Activated naive CD4-positive, alpha-beta T cell treated with anti-CD3 and anti-CD28 coated beads, Interleukin-2, amount 50 U/mL, for 72 hours (primary cell): ENCODE results near the gene PAQR5. TPM values are rescaled to one million over a fixed set of nuclear protein-coding genes. Genes with fewer than 3 reads are reported as not detected.
"Not testable (repeated sequence)": the region's sequence is repeated elsewhere in the genome, so short reads cannot be mapped to it uniquely, and the experiment has no call there.

ENCODE experiments used
- ATAC-seq, 2 donors: fragments of 150-1000 bp; cut with Tn5 transposase; 2 replicates each; pipeline ENCODE4 v1.10.0; 2021; ENCODE audit warnings: mild to moderate bottlenecking in 2 of 2, moderate library complexity in 2 of 2
- DNase-seq, 2 donors: peaks; one replicate each; pipeline ENCODE4 v3.0.0; 2021 to 2022; ENCODE audit warnings: low spot score in 2 of 2
- H3K27ac Mint-ChIP-seq, 2 donors: one replicate each; pipeline ENCODE4 v1.8.0; 2022; ENCODE audit warnings: mild to moderate bottlenecking in 2 of 2, mixed read lengths in 2 of 2
- H3K36me3 Mint-ChIP-seq, 2 donors: one replicate each; pipeline ENCODE4 v1.8.0; 2022; ENCODE audit warnings: mixed read lengths in 2 of 2
- H3K9me3 Mint-ChIP-seq, 2 donors: one replicate each; pipeline ENCODE4 v1.8.0; 2022; ENCODE audit warnings: mixed read lengths in 2 of 2
- total RNA-seq, 2 donors: library from RNA; stranded (reverse); gene quantifications; one replicate each; pipeline ENCODE4 v1.2.3, GENCODE V29; 2022

The PAQR5 gene
- total RNA-seq, 2 donors from 2014 or later = 0.04 TPM; not detected in 1

DNA sequence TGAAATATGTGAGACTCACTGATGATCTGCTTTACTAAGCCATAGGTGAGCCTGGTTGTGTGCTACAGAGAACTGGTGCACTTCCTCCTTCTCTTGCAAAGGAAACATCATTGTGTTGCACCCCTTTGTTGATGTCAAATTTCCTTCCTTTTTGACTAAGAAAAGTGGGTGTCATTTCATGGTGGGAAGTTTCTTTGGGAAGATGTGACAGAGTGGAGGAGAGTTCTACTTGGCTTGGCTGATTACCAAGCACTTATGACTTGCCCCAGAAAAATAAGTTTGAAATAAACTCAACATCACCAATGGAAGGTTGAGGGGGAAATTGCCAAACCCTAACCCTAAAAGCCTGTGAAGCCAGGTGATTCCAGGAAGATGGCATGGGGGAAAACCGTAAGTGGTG, 61.9 kb downstream of the PAQR5 start:
- H3K9me3 Mint-ChIP-seq = no peaks in the 10 kb centered on the region
- ATAC-seq = no peak
- DNase-seq = no peak
- no peaks in the 10 kb centered on the region for H3K36me3 Mint-ChIP-seq
- H3K27ac Mint-ChIP-seq = no peak overlapping the region

DNA sequence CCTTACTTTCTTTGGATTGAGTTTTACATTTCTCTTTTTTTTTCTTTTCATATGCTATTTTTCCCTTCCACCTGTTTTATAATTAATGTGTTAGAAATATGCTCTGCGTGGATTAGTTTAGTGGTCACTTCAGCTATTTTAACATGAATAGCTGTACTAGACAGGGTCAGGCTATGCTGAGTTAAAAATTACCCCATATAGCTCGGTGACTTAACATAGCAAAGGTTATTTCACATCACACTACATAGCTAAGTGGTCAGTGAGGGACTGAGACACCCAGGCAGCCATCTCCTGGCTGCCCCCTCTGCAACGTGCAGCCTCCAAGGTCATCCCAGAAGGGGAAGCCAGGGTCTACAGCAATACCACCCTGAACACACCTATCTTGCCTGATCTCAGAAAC, 68.5 kb downstream of the PAQR5 start:
- Mint-ChIP-seq H3K36me3 (no peaks in the 10 kb centered on the region), H3K9me3 (no peaks in the 10 kb centered on the region), H3K27ac (no peak overlapping the region)
- no peak for ATAC-seq
- DNase-seq = no peak

DNA sequence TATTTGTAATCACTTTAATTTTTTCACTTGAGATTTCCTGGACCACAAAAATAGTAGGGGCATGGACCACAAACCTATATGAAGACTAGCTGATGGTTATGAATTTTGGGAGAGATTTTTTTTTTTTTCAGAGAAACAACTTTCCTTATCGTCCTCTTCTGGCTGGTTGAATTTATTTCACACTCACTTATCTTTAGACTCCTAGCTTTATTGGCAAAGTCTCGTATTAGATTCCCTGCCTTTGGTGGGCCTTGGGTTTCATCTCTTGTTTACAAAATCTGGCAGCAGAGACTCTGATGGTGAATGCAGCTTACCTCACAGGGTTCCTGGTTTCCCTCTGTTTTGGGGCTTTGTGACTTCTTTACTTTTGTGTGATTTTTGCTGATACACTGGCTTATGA, 70.9 kb downstream of the PAQR5 start:
- Mint-ChIP-seq H3K36me3 (no peaks in the 10 kb centered on the region), H3K27ac (no peak overlapping the region)

DNA sequence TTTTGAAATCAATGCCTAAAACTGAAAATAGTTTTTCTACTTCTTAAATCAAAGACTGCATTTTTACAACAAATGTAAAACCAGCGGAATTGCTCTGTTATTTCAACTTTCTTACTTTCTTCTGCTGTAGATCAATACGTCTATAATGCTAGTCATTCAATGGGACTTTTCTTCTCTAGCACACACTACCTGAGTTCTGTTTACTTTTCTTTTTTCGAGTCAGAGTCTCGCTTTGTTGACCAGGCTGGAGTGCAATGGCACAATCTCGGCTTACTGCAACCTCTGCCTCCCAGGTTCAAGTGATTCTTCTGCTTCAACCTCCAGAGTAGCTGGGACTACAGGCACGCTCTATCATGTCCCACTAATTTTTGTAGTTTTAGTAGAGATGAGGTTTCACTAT, 74.7 kb downstream of the PAQR5 start:
- Mint-ChIP-seq H3K9me3 (no peaks in the 10 kb centered on the region), H3K36me3 (no peaks in the 10 kb centered on the region), H3K27ac (no peak overlapping the region)
- ATAC-seq (no peak), DNase-seq (no peak)

More for the DNA sequence above, 70.9 kb downstream of the PAQR5 start:
- DNase-seq (no peak), ATAC-seq (no peak)
- no peaks in the 10 kb centered on the region for H3K9me3 Mint-ChIP-seq

DNA sequence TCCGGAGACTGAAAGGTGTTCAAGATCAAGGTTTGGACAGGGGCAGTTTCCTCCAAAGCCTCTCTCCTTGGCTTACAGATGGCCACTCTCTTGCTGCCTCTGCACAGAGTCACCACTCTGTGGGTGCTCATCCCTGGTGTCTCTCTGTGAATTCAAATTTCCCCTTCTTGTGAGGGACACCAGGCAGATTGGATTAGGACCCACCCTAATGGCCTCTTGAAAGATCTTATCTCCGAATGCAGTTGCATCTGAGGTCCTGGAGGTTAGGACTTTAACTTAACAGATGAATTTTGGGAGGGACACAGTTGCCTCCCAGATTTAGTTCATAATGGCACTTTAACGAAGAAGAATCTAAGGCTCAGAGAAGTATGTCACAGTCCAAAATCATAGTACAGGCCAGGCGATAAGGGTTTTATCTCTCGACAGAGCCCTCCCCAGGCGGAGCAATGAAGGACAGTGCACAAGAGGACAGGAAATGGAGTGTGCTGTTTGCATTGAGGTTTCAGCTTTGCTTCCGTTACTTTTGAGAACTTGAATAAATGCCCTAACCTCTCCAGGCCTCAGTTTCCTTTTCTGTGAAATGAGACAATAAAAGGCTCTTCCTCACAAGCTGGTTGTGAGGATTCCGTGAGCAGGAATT, 76.6 kb downstream of the PAQR5 start:
- no peak overlapping the region for H3K27ac Mint-ChIP-seq
- H3K9me3 Mint-ChIP-seq = no peaks in the 10 kb centered on the region
- H3K36me3 Mint-ChIP-seq = no peaks in the 10 kb centered on the region
- DNase-seq (no peak), ATAC-seq (no peak)

DNA sequence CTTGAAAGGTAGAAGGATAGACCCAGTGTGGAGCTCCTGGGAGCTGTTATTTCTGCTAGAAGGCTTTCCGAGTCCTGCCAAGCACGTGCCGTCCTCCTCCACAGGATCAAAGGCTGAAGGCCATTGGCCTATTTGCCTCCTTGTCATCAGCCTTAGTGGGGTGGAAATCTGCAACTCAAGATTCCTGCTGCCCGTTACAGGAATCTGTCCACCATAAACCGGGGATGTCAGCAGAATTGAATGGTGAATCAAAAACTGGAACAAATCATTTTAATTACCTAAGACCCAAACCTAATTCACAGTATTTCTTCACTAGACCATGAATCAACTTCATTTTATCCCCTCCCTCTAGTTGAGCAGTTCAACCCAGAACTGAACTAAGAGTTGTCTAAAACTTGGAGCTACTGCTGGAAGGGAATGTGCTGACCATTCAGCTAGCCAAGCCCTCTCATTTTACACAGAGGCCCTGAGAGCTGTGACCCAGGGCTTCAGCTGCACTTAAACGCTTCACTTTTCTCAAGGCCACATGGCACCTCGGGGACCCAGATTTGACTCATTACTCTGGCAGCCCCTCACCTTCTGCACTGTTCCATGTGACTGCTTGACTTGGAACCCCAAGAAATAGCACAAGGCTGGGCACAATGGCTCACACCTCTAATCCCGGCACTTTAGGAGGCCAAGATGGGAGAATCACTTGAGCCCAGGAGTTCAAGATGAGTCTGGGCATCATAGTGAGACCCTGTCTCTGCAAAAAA, 78.7 kb downstream of the PAQR5 start:
- Mint-ChIP-seq H3K9me3 (no peaks in the 10 kb centered on the region), H3K36me3 (no peaks in the 10 kb centered on the region), H3K27ac (no peak overlapping the region)
- ATAC-seq (no peak), DNase-seq (no peak)

DNA sequence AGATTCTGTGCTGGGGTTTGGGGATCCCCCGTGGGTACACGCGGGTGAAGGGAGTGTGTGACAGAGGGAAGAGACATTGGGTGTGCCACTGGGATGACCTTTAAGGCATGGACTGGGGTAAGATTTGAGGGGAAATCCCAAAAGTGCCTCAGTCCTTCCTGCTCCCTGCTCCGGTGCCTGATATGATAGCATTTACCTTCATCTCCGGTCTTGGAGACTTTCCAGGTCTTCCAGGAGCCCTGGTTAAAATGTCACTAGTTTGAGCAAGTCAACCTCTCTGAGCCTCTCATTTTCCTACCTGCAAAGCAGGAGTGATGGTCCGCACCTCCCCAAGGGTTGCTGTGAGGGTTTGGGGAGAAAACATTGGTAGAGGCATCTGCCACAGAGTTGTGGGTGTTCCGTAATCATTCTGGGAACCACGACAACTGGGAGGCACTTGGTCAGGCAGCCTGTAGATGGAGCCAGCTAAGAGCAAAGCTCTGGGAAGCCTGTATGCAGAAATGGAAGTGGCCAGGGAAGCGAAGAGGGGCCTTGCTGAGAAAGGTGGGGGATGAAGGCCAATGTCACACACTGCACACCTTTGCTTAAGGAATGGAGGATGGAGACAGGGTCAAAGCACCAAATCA, 81.5 kb downstream of the PAQR5 start:
- peak overlapping the region in 1 of 2 donors; percentile 25 for H3K27ac Mint-ChIP-seq
- no peaks in the 10 kb centered on the region for H3K36me3 Mint-ChIP-seq
- no peaks in the 10 kb centered on the region for H3K9me3 Mint-ChIP-seq
- ATAC-seq = no peak
- DNase-seq = no peak

DNA sequence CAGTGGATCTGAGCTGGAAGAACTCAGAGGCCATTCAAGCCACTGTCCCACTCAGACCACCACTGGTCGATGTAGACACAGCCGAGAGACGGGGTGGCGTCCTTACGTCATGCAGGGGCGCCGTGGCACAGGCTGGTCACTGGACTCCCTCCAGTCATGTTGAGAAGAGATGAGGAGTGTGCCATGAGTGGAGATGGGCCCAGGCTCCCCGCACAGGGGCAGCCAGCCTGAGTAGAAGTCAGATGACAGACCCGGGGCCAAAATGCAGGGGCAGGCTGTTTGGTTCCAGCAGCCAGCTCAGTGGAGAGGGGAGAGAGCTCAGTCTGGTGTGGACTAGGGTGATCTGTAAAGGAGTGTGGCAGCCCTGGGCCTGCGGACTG, 82.0 kb downstream of the PAQR5 start:
- no peak for ATAC-seq
- H3K27ac Mint-ChIP-seq = no peak overlapping the region
- H3K9me3 Mint-ChIP-seq = no peaks in the 10 kb centered on the region
- no peaks in the 10 kb centered on the region for H3K36me3 Mint-ChIP-seq
- no peak for DNase-seq

DNA sequence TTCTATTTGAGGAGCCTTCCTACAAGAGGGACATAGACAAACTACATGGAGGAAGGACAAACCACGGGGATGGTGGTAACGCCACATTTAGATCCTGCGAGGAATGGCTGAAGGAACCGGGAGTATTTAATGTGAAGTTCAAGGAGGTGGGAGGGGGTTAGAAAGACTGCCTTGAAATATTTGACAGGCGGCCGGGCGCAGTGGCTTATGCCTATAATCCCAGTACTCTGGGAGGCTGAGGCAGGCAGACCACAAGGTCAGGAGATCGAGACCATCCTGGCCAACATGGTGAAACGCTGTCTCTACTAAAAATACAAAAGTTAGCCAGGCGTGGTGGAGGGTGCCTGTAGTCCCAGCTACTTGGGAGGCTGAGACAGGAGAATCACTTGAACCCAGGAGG, 83.5 kb downstream of the PAQR5 start:
- H3K9me3 Mint-ChIP-seq, H3K36me3 Mint-ChIP-seq, H3K27ac Mint-ChIP-seq, DNase-seq, ATAC-seq: not testable (repeated sequence)

DNA sequence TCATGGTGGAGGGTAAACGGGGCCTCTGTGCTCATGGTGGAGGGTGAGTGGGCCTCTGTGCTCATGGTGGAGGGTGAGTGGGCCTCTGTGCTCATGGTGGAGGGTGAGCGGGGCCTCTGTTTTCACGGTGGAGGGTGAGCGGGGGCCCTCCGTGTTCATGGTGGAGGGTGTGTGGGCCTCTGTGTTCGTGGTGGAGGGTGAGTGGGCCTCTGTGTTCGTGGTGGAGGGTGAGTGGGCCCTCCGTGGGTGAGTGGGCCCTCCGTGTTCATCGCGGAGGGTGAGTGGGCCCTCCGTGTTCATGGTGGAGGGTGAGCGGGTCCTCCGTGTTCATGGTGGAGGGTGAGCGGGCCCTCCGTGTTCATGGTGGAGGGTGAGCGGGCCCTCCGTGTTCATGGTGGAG, 85.4 kb downstream of the PAQR5 start:
- not testable (repeated sequence) for DNase-seq, H3K36me3 Mint-ChIP-seq, ATAC-seq, H3K27ac Mint-ChIP-seq, H3K9me3 Mint-ChIP-seq

DNA sequence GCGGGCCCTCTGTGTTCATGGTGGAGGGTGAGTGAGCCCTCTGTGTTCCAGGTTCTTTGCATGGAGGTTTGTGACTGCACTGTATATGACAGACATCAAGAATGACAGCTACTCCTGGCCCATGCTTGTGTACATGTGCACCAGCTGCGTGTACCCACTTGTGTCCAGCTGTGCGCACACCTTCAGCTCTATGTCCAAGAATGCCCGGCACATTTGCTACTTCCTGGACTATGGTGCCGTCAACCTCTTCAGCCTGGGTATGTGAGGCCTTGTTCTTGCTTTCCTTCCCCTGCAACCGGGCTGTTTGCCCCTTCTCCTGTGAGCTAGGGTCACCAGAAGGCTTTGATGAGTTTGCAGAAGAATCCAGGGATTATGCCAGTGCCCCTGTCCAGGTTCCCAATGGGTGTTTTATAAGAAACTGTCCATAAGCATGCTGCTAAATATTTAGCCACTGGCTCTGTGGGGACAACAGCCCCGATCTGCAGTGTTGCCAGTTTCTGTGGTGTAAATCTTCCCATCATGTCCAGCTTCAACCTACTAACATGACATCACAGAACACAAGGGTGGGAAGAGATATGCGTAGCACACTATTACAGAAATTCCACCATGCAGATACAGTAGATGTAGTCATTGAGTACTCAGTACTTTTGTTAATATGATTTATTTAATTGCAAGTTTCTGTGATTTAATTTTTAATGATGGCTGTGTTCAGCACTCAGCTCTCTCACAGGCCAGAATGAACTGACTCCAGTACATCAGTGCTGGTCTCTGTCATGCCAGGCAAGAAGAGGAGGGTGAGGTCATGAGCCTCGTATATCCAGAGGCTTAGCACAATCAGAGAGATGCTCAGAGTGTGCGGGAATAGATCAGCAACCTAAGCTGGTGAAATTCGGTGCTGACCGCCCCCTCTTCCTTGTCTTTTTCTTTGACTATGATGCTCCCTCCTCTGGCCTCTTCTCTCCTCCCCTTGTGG, 86.2 kb downstream of the PAQR5 start:
- DNase-seq (no peak), ATAC-seq (no peak)
- H3K9me3 Mint-ChIP-seq = no peaks in the 10 kb centered on the region
- H3K27ac Mint-ChIP-seq = no peak overlapping the region
- H3K36me3 Mint-ChIP-seq = no peaks in the 10 kb centered on the region

DNA sequence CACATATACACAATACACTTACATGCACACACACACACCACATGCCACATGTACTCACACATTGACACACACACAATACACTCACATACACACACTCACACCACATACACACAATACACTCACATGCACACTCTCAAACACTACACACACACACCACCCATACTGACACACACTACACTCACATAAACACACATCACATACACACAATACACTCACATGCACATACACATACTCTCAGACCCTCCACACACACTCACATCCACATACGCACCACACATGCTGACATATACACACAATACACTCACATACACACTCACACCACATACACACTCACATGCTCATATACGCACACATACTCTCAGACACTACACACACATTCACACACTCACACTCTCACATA, 87.1 kb downstream of the PAQR5 start:
- no peak for DNase-seq
- Mint-ChIP-seq H3K36me3 (no peaks in the 10 kb centered on the region), H3K27ac (no peak overlapping the region), H3K9me3 (no peaks in the 10 kb centered on the region)
- no peak for ATAC-seq

DNA sequence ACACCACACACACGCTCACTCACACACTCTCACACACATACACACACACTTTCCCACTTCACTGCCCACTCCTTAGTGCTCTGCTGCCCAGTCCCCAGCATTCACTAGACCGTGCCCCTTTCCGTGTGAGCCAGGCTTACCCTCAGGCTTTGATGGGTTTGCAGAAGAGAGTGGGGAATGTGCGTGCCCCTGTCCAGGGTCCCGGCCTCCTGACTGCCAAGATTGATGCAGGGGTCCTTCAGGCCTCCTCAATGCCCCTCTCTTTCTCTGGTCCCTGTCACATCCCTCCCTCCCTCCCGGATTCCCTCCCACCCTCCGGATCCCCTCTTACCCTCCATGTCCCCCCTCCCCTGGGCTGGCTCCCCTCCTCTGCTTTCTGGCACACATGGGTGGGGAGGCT, 87.6 kb downstream of the PAQR5 start:
- no peak overlapping the region for H3K27ac Mint-ChIP-seq
- no peaks in the 10 kb centered on the region for H3K9me3 Mint-ChIP-seq
- no peak for DNase-seq
- ATAC-seq = no peak
- no peaks in the 10 kb centered on the region for H3K36me3 Mint-ChIP-seq

DNA sequence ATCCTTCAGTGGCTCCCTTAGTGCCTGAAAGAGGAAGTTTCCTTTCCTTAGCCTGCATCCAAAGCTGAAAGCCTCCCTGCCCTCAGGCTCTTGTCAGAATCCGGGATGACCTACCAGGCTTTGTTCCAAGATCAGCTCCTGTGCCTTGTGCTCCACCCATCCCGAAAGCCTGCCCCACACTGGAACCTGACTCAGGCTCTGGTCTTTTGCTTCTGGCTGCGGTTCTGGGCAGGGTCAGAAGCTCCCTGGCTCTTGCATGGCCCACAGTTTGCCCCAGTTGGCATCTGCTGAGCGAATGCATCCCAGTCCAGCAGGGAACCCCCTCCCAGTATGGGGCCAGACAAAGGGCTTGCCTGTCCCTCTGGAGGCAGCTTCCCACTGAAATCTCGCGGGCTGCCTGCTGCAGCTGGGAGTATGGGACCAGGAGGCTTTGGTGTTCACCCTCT, 89.6 kb downstream of the PAQR5 start:
- DNase-seq (no peak), ATAC-seq (no peak)
- H3K27ac Mint-ChIP-seq = no peak overlapping the region
- H3K9me3 Mint-ChIP-seq = no peaks in the 10 kb centered on the region
- no peaks in the 10 kb centered on the region for H3K36me3 Mint-ChIP-seq

DNA sequence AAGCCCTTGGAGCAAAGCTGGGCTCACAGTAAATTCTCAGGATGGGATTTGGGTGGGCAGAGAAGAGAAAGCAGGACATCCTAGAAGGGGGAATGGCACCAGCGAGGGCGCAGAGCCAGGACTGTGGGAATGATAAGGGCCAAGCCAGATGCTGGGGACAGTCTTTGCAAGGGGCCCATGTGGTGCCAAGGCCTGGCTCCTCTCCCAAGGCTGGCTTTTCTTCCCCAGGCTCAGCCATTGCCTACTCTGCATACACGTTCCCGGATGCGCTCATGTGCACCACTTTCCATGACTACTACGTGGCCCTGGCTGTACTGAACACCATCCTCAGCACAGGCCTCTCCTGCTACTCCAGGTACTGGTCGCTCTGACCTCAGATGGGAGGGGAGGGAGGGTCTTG, 90.7 kb downstream of the PAQR5 start:
- H3K9me3 Mint-ChIP-seq = no peaks in the 10 kb centered on the region
- DNase-seq (no peak), ATAC-seq (no peak)
- H3K36me3 Mint-ChIP-seq = no peaks in the 10 kb centered on the region
- no peak overlapping the region for H3K27ac Mint-ChIP-seq

DNA sequence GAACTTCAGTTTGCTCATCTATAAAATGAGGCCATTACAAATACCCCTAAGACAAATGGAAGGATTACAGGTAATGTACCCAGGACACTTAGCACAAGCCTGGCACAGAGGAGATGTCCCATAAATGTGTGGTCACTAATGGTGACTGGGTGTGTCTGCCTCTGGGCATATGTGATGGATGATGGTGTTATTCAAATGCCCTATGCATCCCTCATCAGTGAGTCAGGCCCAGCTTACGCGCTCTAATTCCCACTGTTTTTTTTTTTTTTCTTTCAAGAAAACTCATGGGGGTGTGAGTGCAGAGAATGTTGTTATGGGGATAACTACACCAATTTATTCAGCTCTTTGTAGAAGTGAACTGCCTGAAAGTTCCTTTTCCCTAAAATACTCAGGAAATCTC, 91.9 kb downstream of the PAQR5 start:
- Mint-ChIP-seq H3K36me3 (no peaks in the 10 kb centered on the region), H3K27ac (no peak overlapping the region), H3K9me3 (no peaks in the 10 kb centered on the region)
- ATAC-seq = no peak
- DNase-seq = no peak
